Measurements from ENCODE around the gene RP2. TPM values are rescaled to one million over a fixed set of nuclear protein-coding genes. Genes with fewer than 3 reads are reported as not detected.

RP2 gene
- total RNA-seq, 1 donor from 2014 or later: 10.7 TPM

- no peak overlapping the region for H3K27ac Mint-ChIP-seq (ENCODE audit: unreplicated experiment)
Observed at GRCh38 chrX:46912603-46913491, 76.0 kb downstream of the RP2 start.

GRCh38 chrX:46913667-46914066 lies 76.8 kb downstream of the RP2 start:
- Mint-ChIP-seq H3K27ac (ENCODE audit: unreplicated experiment) (peak overlapping the region; percentile 64), H3K27me3 (ENCODE audit: unreplicated experiment) (no peaks in the 10 kb centered on the region), H3K36me3 (ENCODE audit: unreplicated experiment) (no peaks in the 10 kb centered on the region), H3K4me3 (ENCODE audit: unreplicated experiment) (peak overlapping the region; percentile 91), H3K9me3 (ENCODE audit: unreplicated experiment) (peaks cover 6% of the 10 kb centered on the region), H3K4me1 (ENCODE audit: low read depth, unreplicated experiment) (peaks cover 6% of the 10 kb centered on the region)
- DNase-seq: no peak
- TF ChIP-seq CTCF (IDR thresholded peaks at IDR 0.05; ENCODE audit: partially characterized antibody, unreplicated experiment): no peak

More at GRCh38 chrX:46912603-46913491, 76.0 kb downstream of the RP2 start:
- no peaks in the 10 kb centered on the region for H3K27me3 Mint-ChIP-seq (ENCODE audit: unreplicated experiment)
- H3K9me3 Mint-ChIP-seq (ENCODE audit: unreplicated experiment): peaks cover 6% of the 10 kb centered on the region
- no peaks in the 10 kb centered on the region for H3K36me3 Mint-ChIP-seq (ENCODE audit: unreplicated experiment)
- peak; percentile 72 for DNase-seq
- peak; percentile 74 for TF ChIP-seq CTCF (IDR thresholded peaks at IDR 0.05; ENCODE audit: partially characterized antibody, unreplicated experiment)
- H3K4me1 Mint-ChIP-seq (ENCODE audit: low read depth, unreplicated experiment): peaks cover 6% of the 10 kb centered on the region
- H3K4me3 Mint-ChIP-seq (ENCODE audit: unreplicated experiment): peak overlapping the region; percentile 91

- Mint-ChIP-seq H3K4me3 (ENCODE audit: unreplicated experiment) (no peak overlapping the region), H3K9me3 (ENCODE audit: unreplicated experiment) (peaks cover 6% of the 10 kb centered on the region), H3K36me3 (ENCODE audit: unreplicated experiment) (no peaks in the 10 kb centered on the region), H3K27me3 (ENCODE audit: unreplicated experiment) (no peaks in the 10 kb centered on the region), H3K27ac (ENCODE audit: unreplicated experiment) (no peak overlapping the region), H3K4me1 (ENCODE audit: low read depth, unreplicated experiment) (peaks cover 6% of the 10 kb centered on the region)
- DNase-seq: no peak
- TF ChIP-seq CTCF (IDR thresholded peaks at IDR 0.05; ENCODE audit: partially characterized antibody, unreplicated experiment): no peak
Observed at GRCh38 chrX:46916273-46916672, 79.4 kb downstream of the RP2 start.

GRCh38 chrX:46917622-46918021 lies 80.8 kb downstream of the RP2 start:
- Mint-ChIP-seq H3K27me3 (ENCODE audit: unreplicated experiment) (peaks cover 2% of the 10 kb centered on the region), H3K36me3 (ENCODE audit: unreplicated experiment) (no peaks in the 10 kb centered on the region), H3K4me1 (ENCODE audit: low read depth, unreplicated experiment) (peaks cover 6% of the 10 kb centered on the region), H3K4me3 (ENCODE audit: unreplicated experiment) (no peak overlapping the region), H3K9me3 (ENCODE audit: unreplicated experiment) (peaks cover 4% of the 10 kb centered on the region), H3K27ac (ENCODE audit: unreplicated experiment) (no peak overlapping the region)
- no peak for DNase-seq
- TF ChIP-seq CTCF (IDR thresholded peaks at IDR 0.05; ENCODE audit: partially characterized antibody, unreplicated experiment): no peak

GRCh38 chrX:46918434-46918833 lies 81.6 kb downstream of the RP2 start:
- DNase-seq: no peak

More at GRCh38 chrX:46918434-46918833, 81.6 kb downstream of the RP2 start:
- Mint-ChIP-seq H3K27me3 (ENCODE audit: unreplicated experiment) (peaks cover 2% of the 10 kb centered on the region), H3K4me3 (ENCODE audit: unreplicated experiment) (no peak overlapping the region), H3K36me3 (ENCODE audit: unreplicated experiment) (no peaks in the 10 kb centered on the region), H3K4me1 (ENCODE audit: low read depth, unreplicated experiment) (peaks cover 6% of the 10 kb centered on the region), H3K9me3 (ENCODE audit: unreplicated experiment) (peaks cover 2% of the 10 kb centered on the region), H3K27ac (ENCODE audit: unreplicated experiment) (no peak overlapping the region)
- TF ChIP-seq CTCF (IDR thresholded peaks at IDR 0.05; ENCODE audit: partially characterized antibody, unreplicated experiment): no peak

Data from glutamatergic neuron (in vitro differentiated cells).